Astrocyte of the cerebellum (primary cell): ENCODE measurements around the gene LEKR1.

Experiments
- DNase-seq: peaks from one replicate; pipeline ENCODE4 v3.0.0-alpha.2; 2011; ENCODE audit warnings: low read depth
- H3K4me3 ChIP-seq: 2 replicates; pipeline ENCODE4 v1.5.1; 2011; ENCODE audit warnings: mild to moderate bottlenecking, low read depth, low read length, moderate library complexity
- in situ Hi-C: cut with HindIII; loops from 2 replicates; pipeline ENCODE4 v1.10.0; 2017; ENCODE audit warnings: low sequenced_read_pairs
- TF ChIP-seq, protein P1 (sequence below): IDR thresholded peaks from 2 replicates; pipeline ENCODE4 v1.5.1; 2012; ENCODE audit warnings: low read length, low read depth, moderate library complexity, mild to moderate bottlenecking; ENCODE audit errors: missing control alignments

LEKR1 gene

DNA sequence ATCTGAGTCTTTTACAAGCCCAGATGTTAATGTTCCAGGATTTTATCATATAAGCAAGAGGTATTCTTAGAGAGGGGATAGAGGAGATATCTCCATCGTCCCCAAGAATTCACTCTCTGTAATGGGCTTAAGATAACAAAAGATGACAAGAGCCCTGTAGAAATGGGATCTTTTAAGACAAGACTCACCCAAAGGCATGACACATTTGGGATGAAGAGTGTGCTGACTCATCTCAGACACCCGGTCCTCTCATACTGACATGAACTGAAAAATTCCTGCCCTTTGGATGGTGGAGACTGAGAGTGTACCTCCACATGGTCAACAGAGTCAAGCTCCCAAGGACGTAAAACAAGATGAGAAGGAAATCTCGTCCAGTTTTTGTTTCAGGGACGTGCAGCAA is 11.0 kb downstream of the LEKR1 start:
- TF ChIP-seq, protein P1, sequence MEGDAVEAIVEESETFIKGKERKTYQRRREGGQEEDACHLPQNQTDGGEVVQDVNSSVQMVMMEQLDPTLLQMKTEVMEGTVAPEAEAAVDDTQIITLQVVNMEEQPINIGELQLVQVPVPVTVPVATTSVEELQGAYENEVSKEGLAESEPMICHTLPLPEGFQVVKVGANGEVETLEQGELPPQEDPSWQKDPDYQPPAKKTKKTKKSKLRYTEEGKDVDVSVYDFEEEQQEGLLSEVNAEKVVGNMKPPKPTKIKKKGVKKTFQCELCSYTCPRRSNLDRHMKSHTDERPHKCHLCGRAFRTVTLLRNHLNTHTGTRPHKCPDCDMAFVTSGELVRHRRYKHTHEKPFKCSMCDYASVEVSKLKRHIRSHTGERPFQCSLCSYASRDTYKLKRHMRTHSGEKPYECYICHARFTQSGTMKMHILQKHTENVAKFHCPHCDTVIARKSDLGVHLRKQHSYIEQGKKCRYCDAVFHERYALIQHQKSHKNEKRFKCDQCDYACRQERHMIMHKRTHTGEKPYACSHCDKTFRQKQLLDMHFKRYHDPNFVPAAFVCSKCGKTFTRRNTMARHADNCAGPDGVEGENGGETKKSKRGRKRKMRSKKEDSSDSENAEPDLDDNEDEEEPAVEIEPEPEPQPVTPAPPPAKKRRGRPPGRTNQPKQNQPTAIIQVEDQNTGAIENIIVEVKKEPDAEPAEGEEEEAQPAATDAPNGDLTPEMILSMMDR: no peak
- DNase-seq: no peak
- no peak overlapping the region for H3K4me3 ChIP-seq
- in situ Hi-C loops: no loop called here

DNA sequence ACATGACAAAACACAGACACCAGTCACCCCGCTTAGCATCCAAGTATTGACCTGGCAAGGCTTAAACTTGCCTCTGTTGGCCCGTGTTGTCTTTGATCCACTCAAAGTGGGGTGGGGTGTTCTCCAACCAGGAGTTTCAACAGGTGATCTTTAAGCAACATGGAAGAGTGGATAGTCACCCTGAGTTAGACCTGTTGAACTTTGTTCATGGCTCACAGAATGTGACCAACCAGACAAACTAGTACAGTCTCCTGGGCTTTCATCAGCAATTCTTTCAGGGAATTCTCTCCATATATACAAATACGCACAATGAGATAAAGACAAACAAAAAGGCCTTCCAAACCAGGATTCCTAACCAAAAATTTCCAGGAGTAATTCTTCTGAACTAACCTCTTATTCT is 11.9 kb downstream of the LEKR1 start:
- H3K4me3 ChIP-seq: no peak overlapping the region
- DNase-seq: no peak
- TF ChIP-seq, protein P1: no peak
- in situ Hi-C loops: no loop called here

DNA sequence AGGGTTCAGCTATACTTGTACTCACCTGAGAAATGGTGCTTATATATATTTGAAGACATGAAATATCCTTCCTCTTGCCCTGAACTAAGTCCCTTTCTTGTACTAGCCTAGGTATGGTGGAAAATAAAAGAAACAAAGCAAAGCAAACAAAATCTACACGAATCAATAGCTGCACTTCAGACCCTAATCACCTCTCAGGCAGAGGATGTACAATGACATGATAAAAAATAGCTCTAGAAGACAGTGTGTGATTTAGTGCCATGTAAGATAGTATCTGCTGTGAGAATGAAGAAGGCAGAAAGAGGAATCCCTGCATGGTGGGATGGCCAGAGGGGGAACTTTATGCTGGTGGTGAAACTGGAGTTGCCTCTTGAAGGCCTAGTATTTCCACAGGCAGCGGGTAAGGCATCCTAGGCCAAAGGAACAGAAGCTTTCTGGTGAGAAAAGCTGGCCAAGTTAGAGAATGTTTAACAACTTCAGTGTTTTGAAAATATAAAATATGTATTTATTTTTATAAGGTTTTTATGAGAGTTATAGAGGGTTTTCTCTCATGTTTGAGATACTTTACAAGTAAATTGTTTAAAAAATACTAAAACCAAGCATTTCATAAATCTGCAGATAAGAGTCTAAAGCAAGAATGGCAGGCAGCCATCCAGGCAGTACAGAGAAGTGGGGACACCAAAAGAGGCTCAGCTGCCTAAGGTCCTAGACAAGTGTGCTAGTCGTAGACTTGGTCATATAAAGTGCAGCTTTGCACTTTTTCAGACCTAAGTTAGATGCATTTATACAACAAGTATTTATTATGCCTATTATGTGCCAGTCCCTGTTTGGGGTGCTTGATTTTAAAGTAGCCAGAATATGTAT is 14.9 kb downstream of the LEKR1 start:
- in situ Hi-C loops: no loop called here
- DNase-seq: no peak

DNA sequence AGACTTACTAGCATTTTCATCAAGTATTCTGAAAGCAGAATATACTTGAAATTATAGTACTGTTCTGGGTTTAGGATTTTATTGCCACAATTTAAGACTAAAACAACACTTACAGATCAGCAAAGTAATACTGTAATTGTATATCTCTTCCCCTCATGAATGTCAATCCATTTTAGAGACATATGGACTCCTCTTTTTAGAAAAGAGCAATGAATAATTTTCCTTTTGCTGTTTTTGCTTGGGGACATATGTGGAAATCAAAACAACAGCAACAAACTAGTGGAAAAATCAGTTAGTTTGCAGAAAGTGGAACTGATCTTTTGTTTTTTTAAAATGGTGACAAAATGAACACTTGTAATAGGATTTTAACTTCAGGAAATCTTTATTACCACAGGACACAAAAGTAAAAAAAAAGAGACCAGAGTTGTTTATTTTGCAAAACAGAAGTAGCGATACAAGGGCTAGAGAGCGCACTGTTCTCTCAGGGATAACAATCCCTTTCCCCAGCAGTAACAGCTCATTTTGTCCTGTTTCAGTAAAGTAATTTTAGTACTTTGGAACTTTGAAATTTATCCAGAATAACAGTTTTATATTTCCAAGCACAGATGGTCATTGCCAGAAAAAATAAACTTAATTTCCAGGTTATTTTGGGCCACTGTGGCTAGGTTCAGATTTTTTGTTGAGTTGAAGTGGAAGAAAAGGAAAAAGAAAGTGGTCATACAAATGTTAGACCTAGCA is 17.1 kb downstream of the LEKR1 start:
- H3K4me3 ChIP-seq: no peak overlapping the region
- DNase-seq: no peak
- TF ChIP-seq, protein P1: no peak
- in situ Hi-C loops: no loop called here

More for the DNA sequence above, 14.9 kb downstream of the LEKR1 start:
- TF ChIP-seq, protein P1: no peak
- H3K4me3 ChIP-seq: no peak overlapping the region

DNA sequence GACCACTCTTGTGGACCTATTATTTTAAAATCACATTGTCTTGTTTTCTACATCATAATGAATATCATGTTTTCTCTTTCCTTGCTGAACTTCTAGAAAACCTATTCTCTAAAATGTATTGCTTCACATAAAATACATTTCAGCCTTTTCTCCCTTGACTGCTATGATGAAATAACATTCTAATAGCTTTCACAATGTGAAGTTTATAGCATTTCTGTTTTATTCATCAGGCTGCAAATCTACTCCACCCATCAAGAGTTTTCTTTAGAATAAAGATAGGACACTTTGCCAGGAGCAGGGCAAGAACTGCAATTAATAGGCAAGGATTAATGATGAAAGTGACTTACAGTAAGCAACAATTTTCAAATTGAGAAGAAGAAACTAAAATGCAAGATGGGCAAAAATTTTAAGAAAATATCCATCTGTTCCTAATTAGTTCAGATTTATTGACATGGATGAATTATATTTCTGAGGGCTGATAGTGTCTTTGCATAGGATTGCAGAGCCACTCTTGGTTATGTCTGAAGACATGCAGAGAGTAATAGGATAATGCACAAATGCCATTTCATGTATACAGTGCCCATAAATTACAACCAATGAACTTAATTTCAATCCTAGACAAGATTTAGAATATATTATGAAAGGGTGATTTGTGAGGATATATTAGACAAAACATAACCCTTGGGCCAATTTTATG is 21.7 kb downstream of the LEKR1 start:
- TF ChIP-seq, protein P1: no peak
- no peak for DNase-seq
- H3K4me3 ChIP-seq: no peak overlapping the region
- in situ Hi-C loops: no loop called here

DNA sequence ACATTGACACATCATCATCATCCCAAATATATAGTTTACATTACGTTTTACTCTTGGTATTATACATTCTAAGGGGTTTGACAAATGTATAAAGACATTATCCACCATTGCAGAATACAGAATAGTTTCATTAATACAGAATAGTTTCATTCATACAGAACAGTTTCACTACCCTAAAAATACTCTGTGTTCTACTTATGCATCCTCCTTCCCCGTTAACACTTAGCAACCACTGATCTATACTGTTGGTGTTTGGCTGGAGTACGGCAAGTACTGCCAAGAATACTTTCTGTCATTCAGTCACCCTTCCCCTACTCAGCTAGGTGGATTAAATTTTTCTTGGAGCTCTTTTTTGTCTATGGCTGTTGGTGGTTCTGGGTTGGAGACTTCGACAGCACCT is 33.4 kb downstream of the LEKR1 start:
- in situ Hi-C loops: no loop called here
- no peak for DNase-seq
- TF ChIP-seq, protein P1: no peak
- H3K4me3 ChIP-seq: no peak overlapping the region
